Activated CD8-positive, alpha-beta memory T cell treated with anti-CD3 and anti-CD28 coated beads, Interleukin-2, amount 50 U/mL, for 24 hours (primary cell): ENCODE data around the gene PTPRB.

Source experiments
- DNase-seq: peaks from one replicate; pipeline ENCODE4 v3.0.0-alpha.2; 2020; ENCODE audit errors: extremely low read depth

PTPRB gene

GRCh38 chr12:70643939-70644338, 6.7 kb upstream of the PTPRB start:
- no peak for DNase-seq

GRCh38 chr12:70641691-70642090, 4.5 kb upstream of the PTPRB start:
- DNase-seq, result no peak

GRCh38 chr12:70640901-70641300, 3.7 kb upstream of the PTPRB start:
- DNase-seq, result no peak

GRCh38 chr12:70639535-70639934, 2.3 kb upstream of the PTPRB start:
- no peak for DNase-seq

DNA sequence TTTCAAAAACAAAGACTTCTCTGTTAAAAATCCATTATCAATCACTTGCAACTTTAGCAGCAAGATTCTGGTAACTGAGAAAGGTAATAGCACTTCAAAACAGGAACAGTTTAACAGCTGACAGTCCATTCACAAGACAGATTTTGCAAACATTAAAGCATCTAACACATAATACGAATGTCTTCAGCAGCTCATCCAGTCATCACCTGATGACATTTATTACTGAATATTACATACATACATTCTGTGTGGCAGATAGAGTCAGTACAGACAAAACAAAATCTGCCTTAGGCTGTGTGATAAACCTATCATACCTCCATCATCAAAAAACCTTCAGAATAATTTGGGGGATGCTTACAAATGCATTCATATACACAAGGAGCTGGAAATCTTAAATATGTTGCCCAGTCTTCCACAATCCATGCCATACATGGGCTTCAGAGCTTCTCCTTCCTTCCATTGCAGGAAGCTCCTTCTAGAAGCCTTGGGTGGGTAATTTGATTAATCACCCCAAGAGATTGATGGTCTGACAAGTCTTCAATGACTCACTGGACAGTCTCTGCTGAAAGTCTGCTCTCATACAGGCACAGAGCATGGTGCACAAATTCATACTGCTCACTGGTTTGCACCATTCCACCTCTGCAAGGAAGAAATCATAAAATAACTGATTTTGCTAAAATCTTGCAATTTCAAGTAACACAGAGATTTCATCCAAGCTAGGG, 1.6 kb upstream of the PTPRB start:
- DNase-seq, result no peak

GRCh38 chr12:70635755-70636154, 1.5 kb downstream of the PTPRB start:
- no peak for DNase-seq

GRCh38 chr12:70628701-70629480, 8.3 kb downstream of the PTPRB start:
- no peak for DNase-seq

- no peak for DNase-seq
Observed at GRCh38 chr12:70627677-70628076, 9.6 kb downstream of the PTPRB start.

DNA sequence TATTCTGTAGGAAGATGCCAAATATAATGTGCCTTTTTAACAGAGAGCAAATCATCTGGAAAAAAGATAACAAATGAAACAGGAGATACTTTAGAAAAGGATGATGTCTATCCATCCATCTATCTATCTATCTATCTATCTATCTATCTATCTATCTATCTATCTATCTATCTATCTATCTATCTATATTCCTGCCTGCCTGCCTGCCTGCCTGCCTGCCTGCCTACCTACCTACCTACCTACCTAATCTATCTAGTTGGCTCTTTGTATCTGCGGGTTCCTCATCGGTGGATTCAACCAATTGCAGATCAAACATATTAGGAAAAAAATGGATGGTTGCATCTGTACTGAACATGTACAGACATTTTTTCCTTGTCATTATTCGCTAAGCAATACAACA, 11.0 kb downstream of the PTPRB start:
- no peak for DNase-seq

DNA sequence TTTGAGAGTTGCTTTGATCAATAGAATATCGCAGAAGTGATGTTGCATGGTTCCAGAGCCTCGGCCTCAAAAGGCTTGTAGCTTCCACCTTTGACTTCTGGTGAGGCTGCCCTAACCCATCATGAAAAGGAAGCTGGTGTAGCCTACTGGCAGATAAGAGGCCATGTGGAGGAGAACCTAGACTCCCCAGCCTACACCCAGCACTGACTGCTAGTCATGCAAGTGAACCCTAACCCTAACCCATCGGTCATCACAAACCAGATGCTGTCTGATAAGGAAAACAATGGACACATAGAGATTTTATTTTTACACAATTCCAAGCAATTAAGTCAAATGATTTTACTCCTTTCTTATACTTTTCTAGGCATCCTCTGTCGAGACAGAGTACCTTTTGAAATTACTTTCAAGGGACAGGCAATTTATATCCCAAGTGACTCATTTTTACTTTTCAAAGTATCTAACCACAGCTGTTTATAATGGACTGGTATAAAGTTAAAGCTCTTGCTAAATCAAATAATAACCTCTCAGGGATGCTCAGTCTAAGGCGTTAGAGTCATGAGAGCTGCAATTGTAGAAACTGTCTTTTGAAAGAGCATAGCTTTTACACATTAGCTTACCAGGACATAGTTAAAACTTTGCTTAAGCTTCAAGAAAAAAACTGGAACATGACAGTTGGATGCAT, 17.6 kb downstream of the PTPRB start:
- DNase-seq, result no peak

DNA sequence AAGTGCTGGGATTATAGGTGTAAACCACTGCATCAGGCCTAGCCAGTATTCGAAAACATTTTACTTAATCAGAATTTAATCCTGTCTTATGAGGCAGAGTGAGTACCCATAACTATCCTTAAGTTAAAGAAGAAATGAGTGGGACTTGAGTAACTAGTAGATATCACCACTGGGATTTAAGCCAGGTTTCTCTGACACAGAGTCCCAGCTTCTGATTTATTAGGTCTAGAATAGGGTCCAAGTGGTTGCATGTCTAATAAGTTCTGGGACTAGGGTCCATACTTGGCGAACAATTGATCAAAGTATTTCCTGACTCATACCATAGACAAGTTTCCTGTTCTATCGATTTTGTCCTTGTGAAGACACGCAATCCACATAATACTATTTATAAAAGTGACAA, 18.9 kb downstream of the PTPRB start:
- no peak for DNase-seq

DNA sequence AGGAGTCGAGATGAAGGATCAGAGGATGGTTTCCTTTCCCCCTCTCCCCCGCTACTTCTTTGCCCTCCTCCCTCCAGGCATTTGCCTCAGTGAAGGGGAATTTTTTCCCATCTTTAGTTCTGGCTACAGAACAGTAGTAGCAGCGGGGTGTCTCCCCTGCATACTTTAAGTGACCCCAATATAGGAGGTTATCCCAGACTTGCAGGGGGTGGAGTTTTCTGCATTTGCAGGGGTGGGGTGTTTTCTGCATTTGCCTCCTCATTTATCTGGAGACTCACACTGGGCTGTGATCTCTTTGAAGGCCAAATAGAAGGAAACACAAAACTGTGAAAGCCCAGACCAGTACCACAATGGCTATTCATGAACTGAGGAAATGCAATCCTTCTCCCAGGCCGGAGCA, 19.8 kb downstream of the PTPRB start:
- no peak for DNase-seq

DNA sequence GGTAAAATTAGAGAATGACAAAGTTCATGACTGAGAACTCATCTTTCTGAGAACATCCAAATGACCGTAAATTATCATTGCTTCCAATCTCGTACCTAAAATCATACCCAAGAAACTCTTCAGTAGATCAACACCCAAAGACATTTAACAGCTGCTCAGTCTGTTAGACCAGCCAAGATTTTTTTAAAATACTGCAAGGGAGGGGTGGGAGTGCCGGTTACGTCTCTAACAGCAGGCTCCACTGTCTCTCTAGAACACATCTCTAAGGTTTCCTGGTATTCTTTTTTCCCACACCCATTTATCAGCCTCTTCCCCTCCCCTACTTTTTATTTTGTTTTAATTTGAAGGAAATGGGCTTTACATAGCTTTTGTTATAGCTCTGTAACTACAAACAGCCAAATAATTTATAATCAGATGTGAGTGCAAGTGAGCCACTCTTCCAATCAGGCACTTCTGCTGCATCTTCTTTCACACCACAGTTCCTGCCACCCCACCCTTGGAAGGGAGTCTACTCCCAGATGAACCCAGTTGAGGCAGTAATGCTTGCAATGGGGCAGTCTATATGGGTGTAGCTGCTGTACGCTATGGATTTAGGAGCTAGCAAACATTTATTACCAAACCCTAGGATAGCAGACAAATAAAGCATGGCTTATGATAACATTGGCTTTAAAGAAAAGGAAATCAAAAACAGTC, 21.9 kb downstream of the PTPRB start:
- DNase-seq, result no peak

DNA sequence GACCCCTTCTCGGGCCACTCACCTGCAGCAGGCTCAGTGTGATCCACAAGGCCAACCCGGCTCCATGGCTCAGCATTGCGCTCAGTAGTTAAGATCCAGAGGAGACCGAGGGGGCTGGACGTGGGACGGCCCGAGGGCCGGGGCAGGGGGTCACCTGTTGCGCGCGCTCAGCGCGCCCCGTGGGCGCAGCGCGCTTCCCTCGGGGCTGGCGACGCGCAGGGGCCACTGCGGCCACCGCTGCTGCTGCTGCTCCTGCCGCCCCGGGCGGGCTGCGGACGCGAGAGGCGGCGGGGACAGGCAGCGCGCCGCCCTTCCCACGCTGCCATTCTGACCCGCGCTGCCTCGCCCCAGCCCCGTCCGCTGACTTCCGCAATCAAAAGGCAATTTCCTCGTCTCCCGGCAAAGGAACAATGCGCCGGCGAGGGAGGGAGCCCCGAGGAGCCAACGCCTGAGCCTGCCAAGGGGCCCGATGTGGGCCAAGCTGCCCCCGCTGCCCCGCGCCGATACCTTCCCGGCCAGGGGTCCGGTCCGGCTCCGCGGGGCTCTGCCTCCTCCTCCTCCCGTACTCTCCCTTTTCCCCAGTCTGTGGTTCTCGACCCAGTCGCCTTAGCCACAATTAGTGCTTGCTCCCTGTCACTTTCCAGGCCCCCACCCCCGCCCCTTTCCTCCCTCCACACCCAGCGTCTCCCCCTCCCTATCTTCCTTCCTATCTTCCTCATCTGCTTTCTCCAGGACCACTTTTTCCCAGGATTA, 27.3 kb downstream of the PTPRB start:
- DNase-seq, result no peak

- no peak for DNase-seq
Observed at GRCh38 chr12:70609203-70609602, 28.0 kb downstream of the PTPRB start.

DNA sequence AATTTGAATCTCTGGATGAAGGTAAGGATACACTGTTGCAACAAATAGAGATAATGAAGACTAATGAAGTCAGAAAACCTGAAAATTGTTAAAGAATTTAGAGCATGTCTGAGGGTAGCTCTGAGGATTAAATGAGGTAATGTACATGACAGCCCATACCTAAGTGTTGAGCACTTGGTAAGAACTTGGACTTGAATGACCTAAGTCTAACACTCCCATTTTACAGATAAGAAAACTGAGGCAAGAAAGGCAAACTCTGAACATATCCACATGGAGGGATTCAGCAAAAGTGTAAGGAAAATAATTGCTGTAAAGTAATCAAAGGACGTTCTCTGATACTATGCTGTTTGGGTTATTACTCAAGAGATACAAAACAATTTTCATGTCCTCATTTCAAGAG, 29.0 kb downstream of the PTPRB start:
- no peak for DNase-seq

DNA sequence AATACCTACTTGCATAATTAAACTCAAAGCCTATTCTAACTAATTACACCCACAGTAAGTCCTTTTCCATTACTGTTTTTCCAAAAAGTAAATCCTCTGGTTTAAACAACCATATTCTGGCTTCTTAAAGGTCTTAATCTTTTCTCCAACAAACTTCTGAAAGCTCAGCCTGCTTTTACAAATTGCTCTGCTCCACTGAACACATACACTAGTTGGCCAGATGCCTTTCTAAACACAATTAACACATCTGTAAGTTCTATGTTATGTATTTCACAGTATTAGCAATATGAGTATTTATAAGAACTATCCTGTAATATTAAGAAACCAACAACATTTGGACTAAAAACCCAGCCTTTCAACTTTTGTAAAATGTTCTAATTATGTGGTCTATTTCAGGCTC, 30.1 kb downstream of the PTPRB start:
- DNase-seq, result no peak

- no peak for DNase-seq
Observed at GRCh38 chr12:70605976-70606375, 31.3 kb downstream of the PTPRB start.

DNA sequence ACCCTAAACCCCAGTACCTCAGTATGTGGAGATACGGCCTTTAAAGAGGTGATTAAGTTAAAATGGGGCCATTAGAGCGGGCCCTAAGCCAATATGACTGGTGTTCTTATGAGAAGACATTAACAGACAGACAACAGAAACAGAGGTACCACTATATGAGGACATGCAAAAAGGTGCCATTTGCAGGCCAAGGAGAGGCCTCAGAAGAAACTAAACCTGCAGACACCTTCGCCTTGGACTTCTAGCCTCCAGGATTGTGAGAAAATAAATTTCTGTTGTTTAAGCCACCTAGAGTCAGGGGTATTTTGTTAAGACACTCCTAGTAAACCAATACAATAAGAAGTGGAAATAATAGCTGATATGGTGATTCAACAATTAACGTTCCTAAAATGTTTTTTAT, 32.6 kb downstream of the PTPRB start:
- DNase-seq, result no peak

DNA sequence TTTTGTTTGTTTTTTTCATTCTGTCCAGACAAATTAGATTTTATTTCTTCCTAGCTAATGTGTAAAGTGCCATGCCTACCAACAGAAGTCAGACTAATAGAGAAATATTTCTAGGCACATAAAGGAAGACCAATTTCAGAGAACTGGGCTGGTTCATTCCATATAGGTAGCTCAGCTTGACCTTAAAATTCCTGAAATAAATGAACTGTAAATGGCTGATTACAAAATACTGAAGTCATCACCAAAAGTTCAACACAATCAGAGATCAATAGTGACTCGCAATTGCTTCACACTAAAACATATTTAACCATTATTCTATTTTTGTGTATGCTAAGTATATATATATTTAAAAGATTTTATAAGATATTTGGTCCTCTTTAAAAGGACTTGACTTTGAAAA, 34.2 kb downstream of the PTPRB start:
- no peak for DNase-seq

DNA sequence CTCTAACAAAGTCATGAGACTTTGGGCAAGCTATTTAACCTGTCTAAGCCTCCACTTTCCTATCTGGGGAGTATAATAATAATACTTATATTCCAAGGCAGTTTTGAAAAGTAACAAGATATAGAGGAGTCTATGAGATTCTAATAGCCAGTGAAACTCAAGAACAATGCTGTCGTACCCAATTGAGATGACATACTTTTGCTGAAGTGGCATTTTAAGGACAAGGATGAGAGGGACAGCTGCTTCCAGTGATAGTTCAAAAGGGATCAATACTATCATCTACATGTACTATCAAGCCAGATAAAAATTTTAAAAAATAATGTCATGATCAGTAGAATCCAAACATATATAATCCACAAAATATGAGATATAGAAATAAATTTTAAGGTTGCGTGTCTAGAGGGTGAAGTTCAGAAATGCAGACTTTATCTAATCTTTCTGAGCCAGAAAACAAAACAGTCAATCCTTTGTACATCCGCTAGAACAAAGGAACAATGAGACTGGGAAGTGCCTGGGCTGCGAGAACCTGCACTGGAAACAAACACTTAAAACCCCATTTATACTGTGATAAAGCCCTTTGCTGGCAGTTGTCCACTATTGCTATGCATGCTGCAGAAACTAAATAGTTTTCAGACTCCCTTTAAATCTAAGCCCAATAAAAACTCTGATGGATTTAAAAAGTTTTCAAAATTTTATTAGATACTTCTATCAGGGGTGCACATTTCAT, 38.6 kb downstream of the PTPRB start:
- no peak for DNase-seq
